GM18502 (cell line): ENCODE data around the gene SORBS2.

ENCODE experiments used
- ATAC-seq: cut with Tn5 transposase; IDR thresholded peaks from one replicate; pipeline ENCODE4 v1.9.1; 2021; ENCODE audit warnings: mild to moderate bottlenecking; ENCODE audit not compliant: unreplicated experiment, poor library complexity

The SORBS2 gene

GRCh38 chr4:185805979-185806378 lies 6.0 kb downstream of the SORBS2 start:
- no peak for ATAC-seq

- ATAC-seq, result no peak
Observed at GRCh38 chr4:185805262-185805802, 6.7 kb downstream of the SORBS2 start.

- no peak for ATAC-seq
Observed at GRCh38 chr4:185803022-185803421, 9.0 kb downstream of the SORBS2 start.

- ATAC-seq, result no peak
Observed at GRCh38 chr4:185801471-185801870, 10.5 kb downstream of the SORBS2 start.

- no peak for ATAC-seq
Observed at GRCh38 chr4:185800266-185800945, 11.6 kb downstream of the SORBS2 start.

- ATAC-seq, result no peak
Observed at GRCh38 chr4:185799442-185799841, 12.6 kb downstream of the SORBS2 start.

GRCh38 chr4:185797596-185798338 lies 14.2 kb downstream of the SORBS2 start:
- no peak for ATAC-seq

GRCh38 chr4:185797018-185797417 lies 15.0 kb downstream of the SORBS2 start:
- ATAC-seq, result no peak

- no peak for ATAC-seq
Observed at GRCh38 chr4:185796176-185796575, 15.8 kb downstream of the SORBS2 start.

GRCh38 chr4:185794637-185795036 lies 17.4 kb downstream of the SORBS2 start:
- ATAC-seq, result no peak

GRCh38 chr4:185793716-185794115 lies 18.3 kb downstream of the SORBS2 start:
- no peak for ATAC-seq

GRCh38 chr4:185793116-185793485 lies 18.9 kb downstream of the SORBS2 start:
- no peak for ATAC-seq

GRCh38 chr4:185792384-185793115 lies 19.4 kb downstream of the SORBS2 start:
- no peak for ATAC-seq

GRCh38 chr4:185787926-185788679 lies 23.9 kb downstream of the SORBS2 start:
- ATAC-seq, result no peak

- ATAC-seq, result no peak
Observed at GRCh38 chr4:185786422-185786821, 25.6 kb downstream of the SORBS2 start.

GRCh38 chr4:185783574-185783973 lies 28.4 kb downstream of the SORBS2 start:
- ATAC-seq, result no peak

GRCh38 chr4:185782523-185782922 lies 29.5 kb downstream of the SORBS2 start:
- no peak for ATAC-seq

- ATAC-seq, result no peak
Observed at GRCh38 chr4:185781555-185782215, 30.3 kb downstream of the SORBS2 start.

GRCh38 chr4:185780472-185780871 lies 31.5 kb downstream of the SORBS2 start:
- no peak for ATAC-seq

GRCh38 chr4:185779517-185779916 lies 32.5 kb downstream of the SORBS2 start:
- ATAC-seq, result no peak
